GM19035 (cell line): ENCODE data around the gene NDUFAF2.
"Not testable (repeated sequence)": the region's sequence is repeated elsewhere in the genome, so short reads cannot be mapped to it uniquely, and the experiment has no call there.

Experiments
- ATAC-seq: cut with Tn5 transposase; IDR thresholded peaks from one replicate; pipeline ENCODE4 v1.9.1; 2021; ENCODE audit not compliant: unreplicated experiment

The NDUFAF2 gene, protein sequence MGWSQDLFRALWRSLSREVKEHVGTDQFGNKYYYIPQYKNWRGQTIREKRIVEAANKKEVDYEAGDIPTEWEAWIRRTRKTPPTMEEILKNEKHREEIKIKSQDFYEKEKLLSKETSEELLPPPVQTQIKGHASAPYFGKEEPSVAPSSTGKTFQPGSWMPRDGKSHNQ

DNA sequence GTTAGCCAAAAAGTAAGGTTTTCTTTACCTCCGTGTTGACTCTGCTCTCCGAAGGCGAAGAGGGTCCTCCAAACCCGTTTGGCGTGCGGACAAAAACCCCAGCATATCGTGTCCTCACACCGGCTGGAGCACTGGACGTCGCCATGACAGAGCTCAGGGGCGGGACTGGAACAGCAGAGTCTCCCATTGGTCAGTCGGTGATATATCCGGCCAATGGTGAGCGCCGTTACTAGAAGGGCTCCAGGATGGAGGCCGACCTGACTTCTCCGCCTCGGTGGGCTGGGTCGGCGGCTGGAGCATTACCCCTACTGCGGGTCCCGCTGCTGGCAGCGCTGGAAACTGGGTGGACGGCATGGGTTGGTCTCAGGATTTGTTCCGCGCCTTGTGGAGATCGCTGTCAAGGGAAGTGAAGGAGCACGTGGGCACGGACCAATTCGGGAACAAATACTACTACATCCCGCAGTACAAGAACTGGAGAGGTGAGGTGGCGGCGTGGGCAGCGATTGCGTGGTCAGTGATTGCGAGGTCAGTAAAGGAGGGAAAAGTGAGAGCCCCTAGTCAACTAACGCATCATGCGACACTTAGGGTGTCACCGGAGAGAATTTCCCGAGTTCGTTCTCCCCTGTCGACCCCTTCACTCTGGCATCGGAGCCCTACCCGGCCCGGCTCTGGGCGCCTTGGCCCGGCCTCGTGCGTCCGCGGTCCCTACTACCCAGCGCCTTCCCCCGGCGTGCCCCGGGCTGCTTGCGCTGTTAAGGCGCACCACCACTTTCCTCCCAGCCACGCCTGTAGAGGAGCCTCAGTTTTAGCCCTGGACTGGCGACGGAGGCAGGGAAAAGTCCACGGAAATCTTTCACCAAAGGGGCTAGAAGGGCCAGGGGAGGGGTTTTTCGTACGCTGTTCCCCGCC is at the start of gene NDUFAF2, which contains the start of gene ERCC8:
TSS of gene NDUFAF2 (plus strand) at position 302 of the 909 bp plus-strand sequence. CDS start at position 353, 51 bp downstream.
TSS of gene ERCC8 (minus strand) at position 167 of the 909 bp plus-strand sequence. CDS start at position 105, 62 bp downstream.
- ATAC-seq, result peak; percentile 99

DNA sequence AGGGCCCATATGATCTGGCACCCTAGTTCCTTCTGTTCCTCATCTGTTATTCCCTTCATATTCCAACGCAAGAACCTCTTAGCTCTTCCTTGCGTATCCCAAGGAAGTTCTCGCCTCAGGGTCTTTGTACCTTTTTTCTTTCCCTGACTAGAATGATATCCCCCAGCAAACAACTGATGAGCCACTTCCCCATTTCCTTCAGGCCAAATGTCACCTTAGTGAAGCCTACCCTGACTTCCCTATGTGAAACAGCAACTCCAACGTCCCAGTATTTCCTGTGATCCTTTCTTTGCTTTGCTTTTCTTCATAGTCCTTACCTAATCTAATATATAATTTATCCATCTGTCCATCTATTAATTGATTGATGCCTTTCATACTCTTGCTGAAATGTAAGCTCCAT is 48.0 kb upstream of the NDUFAF2 start:
- ATAC-seq, result no peak

DNA sequence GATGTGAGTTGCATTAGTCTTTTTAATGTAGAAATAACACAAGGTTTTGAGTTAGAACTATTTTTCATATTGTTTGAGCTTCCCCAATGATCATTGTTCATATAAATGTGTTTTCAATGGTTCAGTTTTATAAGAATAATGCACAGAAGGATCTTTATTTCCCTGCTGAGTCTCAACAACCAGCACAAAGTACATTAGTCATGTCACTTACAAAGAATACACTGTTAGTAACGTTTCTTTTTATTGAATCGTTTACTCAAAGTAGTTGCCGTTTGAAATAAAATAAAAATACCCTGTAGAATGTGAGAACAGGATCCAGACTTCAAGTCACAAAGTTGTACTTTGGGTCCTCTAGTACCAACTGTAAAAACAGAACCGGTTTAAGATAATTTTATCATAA is 41.6 kb upstream of the NDUFAF2 start:
- no peak for ATAC-seq

DNA sequence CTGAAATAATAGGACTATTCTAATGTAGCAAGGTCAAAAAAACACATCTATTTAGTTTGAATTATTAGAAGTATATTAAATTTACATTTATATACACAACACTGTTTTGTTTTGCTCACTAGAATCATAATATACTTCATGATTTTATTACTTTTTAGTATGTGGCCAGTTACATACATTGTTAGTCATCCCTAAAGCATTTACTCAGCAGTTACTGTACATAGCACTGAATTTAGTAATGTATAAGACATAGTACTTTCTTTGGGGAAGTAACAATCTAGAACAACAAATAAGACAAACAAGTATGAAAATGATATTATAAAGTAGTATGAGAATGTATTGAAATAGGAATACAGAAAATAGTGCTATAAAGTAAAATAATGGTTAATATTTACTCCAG is 28.4 kb upstream of the NDUFAF2 start:
- ATAC-seq, result no peak

DNA sequence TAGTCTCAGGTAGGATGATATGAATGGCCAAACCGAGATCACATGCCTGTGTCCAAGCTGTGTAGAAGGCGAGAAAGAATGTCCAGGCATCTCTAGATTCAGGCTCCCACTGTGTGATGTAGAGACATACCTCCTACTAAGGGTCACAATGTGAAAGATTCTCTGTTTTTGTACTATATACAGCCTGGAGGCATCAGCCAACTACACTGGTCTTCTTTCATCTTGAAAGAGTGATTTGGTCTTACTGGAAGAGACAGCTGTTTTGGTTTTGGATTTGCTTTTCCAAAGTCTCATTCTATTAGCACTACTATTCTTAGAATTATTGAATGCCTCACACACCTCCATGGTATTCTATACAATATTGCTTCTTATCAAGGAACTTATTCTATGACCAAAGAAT is 26.5 kb upstream of the NDUFAF2 start:
- ATAC-seq, result no peak

DNA sequence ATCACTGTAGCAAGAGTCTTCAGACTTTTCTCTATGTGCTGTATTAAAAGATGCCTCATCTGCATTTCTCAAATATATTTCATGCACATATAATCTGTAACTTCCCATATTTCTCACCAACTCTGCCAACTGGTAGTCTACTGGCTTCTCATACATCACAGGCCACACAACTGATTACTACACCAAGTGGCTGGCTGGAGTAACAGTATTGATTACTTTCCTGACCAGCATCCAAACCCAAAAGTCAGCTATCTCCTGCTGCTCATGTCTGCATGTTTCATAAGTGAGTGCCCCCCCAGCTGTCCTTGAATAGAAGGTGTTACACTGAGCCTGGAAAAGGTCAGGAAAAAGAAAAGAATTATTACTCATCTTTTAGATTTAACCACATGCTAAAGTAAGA is 17.6 kb upstream of the NDUFAF2 start:
- no peak for ATAC-seq

DNA sequence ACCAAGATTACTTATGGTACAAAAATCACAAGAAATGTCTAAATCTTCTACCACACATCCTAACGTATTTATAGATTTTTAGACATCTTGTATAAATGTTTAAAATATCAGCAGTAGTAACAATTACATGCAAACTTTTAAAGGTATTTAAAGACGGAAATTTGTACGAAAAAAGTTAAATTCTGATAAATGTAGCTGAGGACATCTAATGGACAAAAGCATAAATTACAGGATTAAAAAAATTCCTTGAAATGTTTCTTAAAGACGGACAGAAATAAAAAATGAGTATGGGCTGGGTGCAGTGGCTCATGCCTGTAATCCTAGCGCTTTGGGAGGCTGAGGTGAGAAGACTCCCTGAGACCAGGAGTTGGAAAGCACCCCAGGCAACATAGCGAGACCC is 16.0 kb upstream of the NDUFAF2 start:
- ATAC-seq, result no peak

DNA sequence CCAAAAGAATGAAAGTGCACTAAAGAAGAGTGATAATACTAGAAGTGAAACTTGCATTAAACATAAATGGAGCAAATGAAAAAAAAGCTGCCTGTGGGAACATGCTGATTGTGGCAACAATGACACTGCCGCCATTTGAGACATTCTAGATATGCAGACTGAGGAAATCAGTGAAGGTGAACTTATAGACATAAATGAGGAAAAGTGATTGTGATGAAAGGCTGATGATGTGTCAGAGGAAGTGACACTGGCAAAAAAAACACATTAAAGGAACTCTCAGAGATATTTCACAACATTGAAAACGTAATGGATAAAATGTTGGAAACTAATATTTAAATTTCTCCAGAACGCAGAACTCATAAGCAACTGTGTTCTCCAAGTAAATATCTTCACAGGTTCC is 1.4 kb upstream of the NDUFAF2 start:
- ATAC-seq, result no peak

DNA sequence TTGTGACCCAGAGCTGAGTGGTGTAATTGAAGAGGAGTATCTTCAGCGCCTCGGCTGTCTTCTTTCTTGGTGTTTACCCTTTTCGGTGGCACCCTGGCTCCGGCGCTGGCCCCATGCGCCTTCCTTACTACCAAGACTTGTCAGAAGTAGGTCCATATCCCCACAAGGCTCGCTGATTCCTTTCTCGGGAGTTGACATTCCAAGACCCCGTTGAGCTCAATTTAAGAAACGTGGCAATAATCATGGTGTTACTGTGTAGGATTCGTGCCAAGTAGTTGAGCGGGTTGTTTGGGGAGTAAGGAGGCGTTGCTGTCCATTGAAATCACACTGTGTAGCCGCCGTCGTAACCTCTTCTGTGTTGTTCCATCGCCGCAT is 795 bp downstream of the NDUFAF2 start:
- ATAC-seq, result peak; percentile 18

DNA sequence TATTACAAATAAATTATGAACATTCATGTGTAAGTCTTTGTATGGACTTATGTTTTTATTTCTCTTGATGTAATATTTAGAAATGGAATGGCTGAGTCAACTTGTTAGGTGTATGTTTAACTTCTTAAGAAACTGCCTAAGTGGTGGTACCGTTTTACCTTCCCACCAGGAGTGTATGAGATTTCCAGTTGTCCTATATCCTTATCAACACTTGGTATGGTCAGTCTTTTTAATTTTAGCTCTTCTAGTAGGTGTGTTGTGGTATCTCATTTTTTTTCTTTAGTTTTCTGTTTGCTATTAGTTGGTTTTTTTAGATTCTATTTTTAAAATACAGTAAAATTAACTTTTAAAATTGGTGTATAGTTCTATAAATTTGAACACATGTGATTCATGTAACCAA is 3.7 kb downstream of the NDUFAF2 start:
- ATAC-seq, result no peak

DNA sequence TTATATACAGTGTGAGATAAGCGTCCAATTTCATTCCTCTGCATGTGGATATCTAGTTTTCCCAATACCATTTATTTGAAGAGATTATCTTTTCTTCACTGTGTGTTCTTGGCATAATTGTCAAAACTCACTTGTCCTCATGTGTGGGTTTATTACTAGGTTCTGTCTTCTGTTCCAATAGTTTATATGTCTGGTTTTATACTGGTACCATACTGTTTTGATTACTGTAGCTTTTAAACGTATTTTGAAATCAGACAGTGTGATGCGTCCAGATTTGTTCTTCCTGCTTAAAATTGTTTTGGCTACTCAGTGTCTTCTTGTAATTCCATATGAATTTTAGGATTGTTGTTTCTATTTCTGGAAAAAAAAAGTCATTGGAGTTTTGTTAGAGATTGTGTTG is 10.2 kb downstream of the NDUFAF2 start:
- ATAC-seq, result no peak

DNA sequence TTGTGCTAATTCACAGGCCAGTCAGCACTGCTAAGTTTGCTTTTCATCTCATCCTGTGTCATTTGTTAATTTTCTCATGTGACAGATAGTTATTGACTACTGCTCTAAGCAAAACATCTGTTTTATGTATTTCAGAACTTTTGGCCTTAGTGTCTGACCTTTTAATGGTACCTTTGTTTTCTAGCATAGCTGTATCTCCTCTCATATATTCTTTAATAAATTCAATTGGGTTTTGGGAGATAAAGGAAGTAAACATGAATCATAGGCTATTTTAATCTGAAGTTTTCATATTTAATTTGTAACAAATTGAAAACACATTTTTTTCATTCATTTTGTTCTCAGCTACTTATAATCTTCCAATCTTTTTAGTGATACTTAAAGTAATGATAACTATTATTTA is 13.1 kb downstream of the NDUFAF2 start:
- ATAC-seq, result no peak

DNA sequence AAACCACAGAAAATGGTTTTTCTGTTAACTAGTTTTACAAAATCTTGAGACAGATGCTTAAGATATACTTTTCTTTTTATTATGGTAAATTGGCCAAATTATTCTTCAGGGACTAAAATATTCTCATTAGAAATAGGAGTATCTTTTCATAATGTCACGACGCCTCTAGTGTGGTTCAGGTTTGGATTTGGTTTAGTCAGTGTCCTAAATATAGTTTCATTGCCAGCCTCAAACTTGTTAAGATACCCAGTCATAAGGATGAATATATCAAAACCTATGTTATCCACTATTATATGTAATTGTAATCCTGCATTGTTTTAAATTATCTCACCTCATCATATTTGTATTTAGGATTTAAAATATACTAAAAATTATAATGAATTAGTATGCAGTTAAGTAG is 13.7 kb downstream of the NDUFAF2 start:
- no peak for ATAC-seq

DNA sequence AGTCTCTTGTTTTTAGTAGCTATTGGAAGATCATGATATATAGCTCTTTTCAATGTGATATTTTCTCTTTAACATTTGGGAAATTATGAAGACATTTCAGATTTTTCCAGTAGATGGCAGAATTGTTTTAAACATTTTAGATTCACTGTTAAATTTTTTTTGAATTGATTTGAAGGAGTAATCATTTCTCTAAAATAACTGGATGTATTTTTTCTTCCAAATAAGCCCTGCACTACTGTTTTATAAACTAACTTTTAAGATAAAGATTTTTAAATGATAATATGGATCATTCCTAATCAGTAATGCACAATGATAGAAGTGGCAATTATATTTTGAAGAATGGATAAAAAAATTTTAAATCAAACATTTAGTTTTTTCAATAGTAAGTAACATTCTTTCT is 14.2 kb downstream of the NDUFAF2 start:
- ATAC-seq, result no peak

DNA sequence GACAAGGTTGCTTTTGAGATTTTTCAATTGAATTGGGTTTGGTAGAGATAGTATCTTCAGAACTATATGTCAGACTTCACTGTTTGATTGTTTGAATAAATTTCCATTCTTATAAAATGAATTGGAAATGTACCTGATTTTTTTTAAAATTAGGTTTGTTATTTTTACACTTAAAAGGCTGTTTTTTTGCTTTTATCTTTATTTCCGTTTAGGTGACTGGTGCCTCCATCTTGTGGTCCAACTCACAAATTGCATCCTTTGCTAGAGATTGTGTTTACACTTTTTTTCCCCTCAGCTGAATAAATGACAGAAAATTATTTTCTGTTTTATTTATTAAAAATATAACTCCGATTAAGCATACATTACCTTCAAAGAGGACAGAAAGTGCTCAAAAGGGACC is 15.6 kb downstream of the NDUFAF2 start:
- ATAC-seq, result no peak

DNA sequence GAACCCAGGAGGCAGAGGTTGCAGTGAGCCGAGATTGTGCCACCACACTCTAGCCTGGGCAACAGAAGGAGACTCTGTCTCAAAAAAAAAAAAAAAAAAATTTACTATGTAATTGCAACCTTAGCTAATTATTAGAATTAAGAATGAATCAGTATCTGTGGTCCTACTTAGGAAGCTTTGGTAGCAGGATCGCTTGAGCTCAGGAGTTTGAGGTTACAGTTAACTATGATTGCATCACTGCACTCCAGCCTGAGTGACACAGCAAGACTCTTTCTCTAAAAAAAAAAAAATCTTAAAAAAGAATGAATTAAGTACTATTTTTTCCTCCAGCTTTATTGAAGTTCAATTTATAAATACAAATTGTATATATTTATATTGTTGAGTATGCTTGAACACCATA is 16.7 kb downstream of the NDUFAF2 start:
- ATAC-seq, result no peak

DNA sequence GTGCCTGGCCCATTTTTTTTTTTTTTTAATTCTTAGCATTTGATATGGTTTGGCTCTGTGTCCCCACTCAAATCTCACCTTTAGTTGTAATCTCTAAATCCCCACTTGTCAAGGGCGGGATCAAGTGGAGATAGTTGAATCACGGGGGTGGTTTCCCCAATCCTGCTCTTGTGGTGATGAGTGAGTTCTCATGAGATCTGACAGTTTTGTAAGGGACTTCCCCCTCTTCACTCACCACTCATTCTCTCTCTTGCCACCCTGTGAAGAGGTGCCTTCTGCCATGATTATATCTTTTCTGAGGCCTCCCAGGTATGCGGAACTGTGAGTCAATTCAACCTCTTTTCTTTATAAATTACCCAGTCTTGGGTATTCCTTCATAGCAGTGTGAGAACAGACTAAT is 27.2 kb downstream of the NDUFAF2 start:
- no peak for ATAC-seq

DNA sequence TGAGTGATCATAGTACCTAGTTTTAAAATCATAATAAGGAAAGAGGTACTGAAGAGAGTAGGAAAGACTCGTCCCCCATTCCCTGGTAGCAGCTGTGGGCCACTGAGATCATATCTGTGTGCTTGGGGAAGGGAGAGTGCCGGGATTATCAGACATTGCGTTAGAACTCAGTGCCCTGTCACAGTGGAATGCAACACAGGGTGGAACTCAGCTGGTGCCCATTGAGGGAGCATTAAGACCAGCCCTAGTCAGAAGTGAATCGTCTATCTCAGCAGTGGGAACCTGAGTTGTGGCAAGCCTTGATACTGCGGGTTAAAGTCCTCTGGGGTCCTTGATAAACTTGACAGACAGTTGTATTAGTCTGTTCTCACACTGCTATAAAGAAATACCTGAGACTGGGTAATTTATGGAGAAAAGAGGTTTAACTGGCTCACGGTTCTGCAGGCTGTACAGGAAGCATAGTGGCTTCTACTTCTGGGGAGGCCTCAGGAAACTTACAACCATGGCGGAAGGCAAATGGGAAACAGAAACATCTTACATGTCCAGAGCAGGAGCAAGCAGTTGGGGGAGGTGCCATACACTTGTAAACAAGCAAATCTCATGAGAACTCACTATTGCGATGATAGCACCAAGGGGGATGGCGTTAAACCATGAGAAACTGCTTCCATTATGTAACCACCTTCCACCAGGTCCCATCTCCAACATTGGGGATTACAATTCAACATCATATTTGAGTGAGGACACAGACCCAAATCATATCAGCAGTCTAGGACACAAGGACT is 33.1 kb downstream of the NDUFAF2 start:
- no peak for ATAC-seq

DNA sequence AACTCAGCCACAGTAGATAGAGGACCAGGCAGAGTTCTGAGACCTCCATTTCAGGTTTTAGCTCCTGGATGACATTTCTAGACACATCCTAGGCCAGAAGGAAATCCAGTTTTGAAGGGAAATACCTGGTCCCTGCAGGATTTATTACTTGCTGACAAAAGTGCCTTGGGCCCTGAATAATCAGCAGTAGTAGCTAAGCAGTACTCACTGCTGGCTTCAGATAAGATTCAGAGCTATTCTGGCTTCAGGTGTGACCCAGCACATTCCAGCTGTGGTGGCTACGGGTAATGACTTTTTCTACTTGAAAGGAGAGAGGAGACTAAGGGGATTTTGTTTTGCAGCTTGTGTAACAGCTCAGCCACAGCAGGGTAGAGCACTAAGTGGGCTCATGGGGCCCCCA is 34.0 kb downstream of the NDUFAF2 start:
- no peak for ATAC-seq

DNA sequence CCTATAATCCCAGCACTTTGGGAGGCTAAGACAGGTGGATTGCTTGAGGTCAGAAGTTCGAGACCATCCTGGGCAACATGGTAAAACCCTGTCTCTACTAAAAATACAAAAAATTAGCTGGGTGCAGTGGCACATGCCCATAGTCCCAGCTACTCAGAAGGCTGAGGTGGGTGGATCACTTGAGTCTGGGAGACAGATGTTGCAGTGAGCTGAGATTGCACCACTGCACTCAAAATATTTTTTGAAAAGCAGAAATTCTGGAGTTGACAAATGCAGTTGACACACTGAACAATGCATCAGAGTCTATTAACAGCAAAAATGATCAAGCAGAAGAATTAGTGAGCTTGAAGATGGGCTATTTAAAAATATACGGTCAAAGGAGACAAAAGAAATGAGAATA is 35.5 kb downstream of the NDUFAF2 start:
- ATAC-seq, result no peak

DNA sequence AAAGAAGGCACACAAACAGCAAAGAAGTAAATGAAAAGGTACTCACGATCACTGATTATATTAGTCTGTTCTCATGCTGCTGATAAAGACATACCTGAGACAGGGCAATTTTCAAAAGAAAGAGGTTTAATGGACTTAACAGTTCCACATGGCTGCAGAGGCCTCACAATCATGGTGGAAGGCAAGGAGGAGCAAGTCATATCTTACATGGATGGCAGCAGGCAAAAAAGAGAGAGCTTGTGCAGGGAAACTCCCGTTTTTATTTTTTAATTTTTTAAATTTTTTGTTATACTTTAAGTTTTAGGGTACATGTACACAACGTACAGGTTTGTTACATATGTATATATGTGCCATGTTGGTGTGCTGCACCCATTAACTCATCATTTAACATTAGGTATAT is 37.1 kb downstream of the NDUFAF2 start:
- ATAC-seq, result not testable (repeated sequence)

DNA sequence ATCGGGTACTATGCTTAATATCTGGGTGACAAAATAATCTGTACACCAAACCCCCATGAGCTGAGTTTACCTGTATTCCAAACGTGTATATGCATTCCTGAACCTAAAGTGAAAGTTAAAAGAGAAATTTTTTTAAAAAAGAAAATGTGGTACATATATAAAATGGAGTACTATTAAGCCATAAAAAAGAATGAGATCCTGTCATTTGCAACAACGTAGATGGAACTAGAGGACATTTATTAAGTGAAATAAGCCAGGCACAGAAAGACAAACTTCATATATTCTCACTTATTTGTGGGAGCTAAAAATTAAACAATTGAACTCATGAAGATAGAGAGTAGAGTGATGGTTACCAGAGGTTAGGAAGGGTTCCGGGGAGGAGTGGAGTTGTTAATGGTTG is 44.8 kb downstream of the NDUFAF2 start:
- no peak for ATAC-seq
